ENCODE results near the gene ARHGAP31.

ARHGAP31 gene

DNA sequence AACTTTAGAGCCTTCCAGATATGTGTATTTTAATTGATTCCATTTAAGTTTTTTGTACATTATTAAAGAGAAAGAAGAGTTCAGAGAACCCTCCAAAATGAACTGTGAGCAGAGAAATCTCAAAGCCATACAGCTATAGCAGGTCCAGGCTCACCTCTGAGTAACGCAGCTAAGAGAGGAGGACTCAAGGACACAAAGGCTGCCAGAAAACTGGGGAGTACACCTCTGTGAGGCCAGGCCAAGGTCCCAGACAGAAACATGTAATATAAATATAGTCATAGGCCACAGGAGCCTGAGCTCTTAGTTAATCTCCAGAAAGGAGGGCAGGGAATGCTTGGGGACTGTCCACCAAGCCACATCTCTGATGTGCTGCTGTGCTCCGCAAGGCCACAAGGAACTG, 102.7 kb downstream of the ARHGAP31 start:
- no peak for DNase-seq

DNA sequence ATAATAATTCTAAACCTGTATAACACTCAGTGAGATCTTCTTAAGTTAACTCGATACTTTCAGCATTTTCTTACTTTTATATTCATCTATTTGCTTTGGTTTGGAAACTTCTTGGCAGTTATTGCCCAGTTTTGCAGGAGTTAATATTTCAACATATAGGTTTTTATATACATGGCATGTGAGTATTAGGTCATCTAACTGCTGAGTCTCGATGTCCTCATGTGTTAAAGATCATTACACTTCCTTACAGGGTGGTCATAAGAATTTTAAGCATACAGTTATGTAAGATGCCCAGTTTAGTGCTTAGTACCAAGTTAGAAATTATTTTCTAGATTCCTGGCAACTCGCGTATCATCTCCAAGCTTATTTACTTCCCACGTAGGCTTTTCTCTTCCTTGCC, 106.3 kb downstream of the ARHGAP31 start:
- no peak for DNase-seq

DNA sequence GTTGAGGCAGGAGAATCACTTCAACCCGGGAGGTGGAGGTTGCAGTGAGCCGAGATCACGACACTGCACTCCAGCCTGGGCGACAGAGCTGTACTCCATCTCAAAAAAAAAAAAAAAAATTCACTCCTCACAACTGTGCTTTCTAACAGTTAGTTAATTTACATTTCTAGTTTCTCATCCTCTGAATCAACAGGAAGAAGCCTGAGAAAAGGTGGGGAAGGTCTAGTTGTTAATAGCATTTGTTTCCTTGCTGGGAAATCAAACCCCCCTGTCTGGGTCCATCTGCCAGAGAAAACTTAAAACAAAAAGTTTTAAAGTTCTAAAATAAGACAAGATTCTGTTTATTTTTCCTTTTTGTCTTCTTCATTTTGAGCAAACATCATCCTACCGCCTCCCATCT, 106.9 kb downstream of the ARHGAP31 start:
- no peak for DNase-seq

DNA sequence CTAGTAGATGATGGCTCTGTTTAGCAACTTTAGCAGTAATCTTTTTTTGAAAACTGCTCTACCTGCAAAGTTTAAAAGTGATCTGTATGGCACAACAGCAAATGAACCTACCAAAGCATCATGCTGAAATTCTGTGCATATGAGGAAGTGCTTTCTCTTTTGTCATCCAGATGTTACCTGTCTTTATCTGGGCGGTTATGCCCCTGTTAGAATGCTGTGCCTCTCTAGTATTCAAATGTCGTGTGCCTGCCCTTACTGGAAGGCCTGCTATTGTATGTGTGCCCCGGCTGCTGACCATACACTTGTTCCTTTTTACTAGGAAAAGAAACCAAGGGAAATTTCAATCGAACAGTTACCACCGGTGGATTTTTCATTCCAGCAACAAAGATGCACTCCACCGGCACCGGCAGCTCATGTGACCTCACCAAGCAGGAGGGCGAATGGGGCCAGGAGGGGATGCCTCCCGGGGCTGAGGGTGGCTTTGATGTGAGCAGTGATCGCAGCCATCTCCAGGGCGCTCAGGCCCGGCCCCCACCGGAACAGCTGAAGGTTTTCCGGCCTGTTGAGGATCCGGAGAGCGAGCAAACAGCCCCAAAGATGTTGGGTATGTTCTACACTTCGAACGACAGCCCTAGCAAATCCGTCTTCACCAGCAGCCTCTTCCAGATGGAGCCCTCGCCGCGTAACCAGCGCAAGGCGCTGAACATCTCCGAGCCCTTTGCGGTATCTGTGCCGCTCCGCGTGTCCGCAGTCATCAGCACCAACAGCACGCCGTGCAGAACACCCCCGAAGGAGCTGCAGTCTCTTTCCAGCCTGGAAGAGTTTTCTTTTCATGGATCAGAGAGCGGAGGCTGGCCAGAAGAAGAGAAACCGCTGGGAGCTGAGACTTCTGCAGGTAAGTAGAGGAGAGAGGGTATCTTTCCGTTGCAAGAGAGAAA, 107.6 kb downstream of the ARHGAP31 start:
- no peak for DNase-seq

DNA sequence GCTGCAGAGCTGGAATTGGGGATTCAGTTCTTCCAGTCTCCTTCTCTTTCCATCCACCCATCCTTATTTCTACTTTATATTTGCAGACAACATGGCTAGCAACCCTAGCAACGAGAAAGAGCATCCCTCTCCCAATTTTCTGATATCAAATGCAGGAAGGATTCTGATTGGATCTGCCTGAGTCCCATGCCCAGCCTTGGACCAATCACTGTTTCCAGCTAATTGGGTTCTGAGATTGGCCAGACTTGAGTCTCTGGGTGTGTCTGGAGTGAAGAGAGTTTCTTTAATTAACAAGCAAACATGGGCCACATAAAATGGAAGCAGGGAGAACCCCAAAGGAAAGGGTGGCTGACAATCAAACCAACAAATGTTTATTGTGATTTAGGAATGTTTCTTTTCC, 108.6 kb downstream of the ARHGAP31 start:
- DNase-seq, result no peak

DNA sequence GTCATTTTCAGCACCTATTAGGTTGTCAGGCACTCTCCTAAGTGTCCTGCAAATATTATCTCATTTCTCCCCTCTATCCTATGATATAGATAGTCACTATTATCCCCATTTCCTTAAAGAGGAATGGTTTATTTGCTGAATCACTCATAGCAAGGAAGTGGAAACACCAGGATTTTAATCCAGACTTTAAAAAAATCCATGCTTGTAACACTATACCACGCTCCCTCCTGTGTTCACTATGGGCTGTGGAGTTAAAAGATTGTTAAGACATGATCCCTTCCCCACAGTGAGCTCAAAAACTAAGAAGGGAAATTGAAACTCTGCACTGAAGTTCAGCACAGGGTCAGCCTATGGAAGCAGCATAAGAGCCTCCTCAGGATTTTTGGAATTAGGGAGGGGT, 109.0 kb downstream of the ARHGAP31 start:
- no peak for DNase-seq

DNA sequence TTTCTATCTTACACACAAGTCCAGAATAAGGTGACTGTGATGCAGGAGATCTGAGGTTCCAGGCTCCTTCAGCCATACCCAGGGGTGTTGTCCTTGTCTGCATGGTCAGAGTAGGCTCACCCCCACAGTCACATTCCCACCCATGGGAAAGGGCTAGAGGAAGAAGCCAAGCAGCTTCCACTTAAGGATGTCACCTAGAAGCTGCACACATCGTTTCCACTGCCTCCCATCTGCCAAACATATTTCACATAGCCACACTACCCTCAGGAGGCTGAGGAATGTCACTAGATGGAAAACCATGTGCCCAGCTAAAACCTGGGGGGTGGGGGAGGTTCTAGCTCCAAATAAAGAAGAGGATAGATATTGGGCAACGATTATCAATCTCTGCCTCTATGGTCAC, 111.1 kb downstream of the ARHGAP31 start:
- DNase-seq, result no peak

DNA sequence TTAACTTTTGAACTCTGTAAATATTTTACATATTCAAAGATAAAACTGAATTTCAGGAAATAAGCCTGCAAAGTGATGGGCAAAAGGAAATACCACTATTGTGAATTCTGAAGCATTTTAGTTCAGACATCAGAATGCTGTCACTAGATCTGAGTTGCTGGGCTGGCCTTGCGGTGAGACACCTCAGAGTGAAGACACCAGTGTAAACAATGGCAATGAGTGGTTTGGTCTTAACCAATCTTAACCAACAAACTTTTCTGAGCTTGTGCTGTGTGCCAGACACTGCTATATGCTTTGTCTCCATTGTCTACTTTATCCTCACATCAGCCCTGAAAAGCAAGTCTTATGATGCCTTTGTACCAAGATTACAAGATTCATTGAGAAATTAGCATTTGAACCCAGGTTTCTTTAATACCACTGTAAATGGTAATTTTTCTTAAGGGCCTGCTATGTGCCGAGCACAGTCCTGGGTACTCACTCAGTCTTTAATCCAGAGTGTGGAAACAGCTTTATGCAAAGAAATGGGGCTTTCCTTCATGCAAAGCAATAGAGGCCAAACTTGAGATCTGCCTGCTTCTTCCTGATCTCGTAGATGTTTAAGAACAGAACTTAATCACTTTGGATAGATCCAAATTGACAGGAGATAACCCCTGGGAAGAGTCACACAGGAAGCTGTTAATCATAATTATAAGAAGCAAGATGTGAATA, 114.2 kb downstream of the ARHGAP31 start:
- DNase-seq, result no peak

DNA sequence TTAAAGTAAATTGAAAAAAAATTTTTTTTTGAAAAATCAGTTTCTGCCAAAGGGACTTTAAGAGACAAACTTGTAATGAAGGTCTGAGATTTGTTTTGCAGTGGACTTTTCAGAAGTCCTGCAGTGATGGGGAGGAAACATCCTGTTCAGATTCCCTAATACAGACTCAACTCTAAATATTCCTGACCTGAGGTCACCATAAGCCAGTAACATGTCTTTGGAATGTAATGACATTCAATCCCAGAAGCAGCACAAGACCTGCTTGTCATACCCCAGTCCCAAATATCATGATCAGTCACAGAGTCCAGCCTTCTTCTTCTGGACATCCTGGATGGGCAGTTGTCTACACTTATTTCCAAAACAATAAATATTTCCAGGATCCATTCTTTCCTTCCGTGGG, 115.7 kb downstream of the ARHGAP31 start:
- DNase-seq, result no peak

DNA sequence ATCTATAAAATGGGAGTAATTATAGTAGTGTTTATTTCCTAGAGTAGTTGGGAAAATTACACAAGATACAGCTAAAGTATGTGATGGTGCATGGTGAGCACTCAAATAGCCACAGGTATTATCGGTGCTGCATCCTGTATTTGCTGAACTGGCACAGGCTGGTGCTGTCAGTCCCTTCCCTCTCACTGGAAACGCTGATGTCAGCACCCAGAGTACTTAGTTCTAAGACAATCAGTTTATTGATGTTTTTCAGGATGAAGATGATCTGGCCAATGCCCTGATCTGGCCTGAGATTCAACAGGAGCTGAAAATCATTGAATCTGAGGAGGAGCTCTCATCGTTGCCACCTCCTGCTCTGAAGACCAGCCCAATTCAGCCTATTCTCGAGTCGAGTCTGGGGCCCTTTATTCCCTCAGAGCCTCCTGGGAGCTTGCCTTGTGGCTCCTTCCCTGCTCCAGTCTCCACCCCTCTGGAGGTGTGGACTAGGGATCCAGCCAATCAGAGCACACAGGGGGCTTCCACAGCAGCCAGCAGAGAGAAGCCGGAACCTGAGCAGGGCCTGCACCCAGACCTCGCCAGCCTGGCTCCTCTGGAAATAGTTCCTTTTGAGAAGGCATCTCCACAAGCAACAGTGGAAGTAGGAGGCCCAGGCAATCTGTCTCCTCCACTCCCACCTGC, 119.6 kb downstream of the ARHGAP31 start:
- DNase-seq, result no peak

DNA sequence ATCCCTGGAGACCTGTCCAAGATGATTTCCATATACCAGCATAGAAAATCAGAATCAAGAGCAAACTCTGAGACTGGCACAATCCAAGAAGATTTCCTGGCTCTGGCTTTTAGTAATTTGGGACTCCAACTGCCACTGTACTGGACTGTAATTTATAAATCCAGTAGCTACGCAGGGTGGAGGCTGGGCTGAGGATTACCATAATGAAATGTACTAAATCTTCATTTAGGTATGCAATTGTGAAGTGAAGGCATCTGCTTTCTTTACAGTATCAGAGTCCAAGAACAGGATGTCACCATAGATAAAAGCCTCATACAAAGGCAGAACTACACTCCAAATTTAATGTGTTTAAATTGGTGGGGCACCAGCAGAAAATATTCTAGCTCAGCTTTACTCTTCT, 122.7 kb downstream of the ARHGAP31 start:
- DNase-seq, result no peak

DNA sequence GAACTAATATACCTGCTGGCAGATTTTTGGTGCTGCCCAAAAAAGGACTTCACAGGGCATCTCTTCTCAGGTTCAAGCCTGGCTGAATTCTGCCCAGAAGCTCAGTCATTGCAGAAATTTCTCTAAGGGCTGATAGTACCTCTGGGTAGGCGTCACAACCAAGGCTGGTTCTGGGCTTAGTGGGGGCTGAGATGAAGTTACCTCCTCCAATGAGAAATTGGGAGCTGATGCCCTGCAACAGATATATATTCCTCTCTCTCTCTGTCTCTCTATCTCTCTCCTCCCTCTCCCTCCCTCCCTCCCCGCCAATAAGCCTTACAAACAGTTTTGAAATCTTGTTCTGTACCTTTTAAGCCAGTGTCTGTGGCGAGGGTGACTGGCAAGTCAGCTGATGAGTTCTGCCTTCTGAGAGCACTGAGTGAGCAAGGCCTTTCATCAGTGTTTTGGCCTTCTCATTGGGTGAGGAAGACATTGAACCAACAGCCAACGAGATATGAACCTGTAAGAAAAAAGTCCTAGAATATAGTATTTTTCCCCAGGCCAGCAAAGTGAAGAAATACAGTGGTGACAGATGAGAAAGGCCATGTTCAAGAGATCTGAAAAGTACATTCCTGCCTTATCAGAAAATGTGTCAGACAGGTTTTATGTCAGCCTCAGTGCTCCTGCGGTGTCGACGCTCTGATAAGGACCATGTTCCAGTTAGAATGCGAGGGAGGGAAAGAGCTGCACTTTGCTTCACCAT, 123.8 kb downstream of the ARHGAP31 start:
- no peak for DNase-seq

DNA sequence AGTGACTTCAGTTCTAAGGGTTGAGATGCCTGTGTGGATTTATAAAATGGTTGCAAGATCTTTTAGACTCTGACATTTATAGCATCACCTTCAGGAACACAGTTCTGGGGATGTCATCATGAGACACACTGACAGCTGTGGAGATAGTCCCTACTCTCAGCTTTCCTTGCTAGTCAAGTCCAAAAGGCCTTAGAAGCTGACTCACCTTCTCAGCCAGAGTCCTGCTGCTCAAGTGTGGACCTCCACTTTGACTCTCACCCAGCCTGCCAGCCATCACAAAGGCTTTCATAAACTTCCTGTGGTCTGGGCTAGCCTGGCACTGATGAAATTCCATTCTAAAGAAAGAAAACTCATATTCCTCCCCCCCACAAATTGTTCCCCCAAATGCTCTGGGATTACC, 124.5 kb downstream of the ARHGAP31 start:
- no peak for DNase-seq

DNA sequence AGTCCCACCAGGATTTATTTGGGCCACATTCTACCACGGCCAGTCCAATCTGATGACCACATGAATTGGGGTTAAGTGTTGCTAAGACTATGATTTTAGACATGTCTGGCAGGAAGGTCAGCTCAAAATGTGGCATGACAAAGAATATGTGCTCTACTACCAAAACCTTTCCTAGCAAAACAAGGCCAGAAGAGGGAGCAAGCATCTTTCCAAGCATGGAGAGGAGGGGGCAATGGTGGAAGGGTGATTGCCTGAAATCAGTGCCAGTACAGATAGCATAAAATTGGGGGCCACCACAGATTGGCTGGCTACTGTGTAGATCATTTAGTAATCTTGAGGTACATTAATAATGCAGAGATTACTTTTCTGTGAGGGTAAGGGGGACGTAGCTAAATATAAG, 126.0 kb downstream of the ARHGAP31 start:
- no peak for DNase-seq

DNA sequence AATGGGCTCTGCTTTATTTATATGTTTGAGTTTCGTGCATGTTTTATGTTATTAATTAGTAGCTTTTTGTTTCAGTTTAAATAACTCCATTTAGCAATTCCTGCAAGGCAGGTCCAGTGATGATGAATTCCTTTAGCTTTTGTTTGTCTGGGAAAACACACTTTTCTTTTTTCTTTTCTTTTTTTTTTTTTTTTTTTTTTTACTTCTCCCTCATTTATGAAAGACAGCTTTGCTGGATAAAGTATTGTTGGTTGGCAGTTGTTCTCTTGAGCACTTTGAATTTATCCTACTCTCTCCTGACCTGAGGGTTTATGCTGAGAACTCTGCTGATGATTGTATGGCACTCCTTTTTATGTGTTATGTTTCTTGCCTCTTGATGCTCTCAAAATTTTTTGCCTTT, 133.5 kb downstream of the ARHGAP31 start:
- no peak for DNase-seq

DNA sequence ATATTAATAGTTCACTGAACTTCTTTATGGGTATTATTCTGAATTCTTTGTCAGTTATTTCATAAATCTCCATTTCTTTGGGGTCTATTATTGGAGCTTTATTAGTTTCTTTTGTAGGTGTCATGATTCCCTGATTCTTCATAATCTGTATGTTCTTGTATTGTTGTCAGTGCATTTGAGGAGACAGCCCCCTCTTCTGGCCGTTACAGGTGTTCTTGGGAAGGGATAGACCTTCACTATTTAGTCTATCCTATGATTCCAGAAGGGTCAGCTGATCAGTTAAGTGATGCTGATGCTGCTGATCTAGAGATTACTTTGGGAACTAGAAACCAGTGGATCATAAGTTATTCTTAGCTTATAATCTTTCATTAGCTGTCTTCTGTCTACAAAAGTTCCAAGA, 134.4 kb downstream of the ARHGAP31 start:
- DNase-seq, result no peak

DNA sequence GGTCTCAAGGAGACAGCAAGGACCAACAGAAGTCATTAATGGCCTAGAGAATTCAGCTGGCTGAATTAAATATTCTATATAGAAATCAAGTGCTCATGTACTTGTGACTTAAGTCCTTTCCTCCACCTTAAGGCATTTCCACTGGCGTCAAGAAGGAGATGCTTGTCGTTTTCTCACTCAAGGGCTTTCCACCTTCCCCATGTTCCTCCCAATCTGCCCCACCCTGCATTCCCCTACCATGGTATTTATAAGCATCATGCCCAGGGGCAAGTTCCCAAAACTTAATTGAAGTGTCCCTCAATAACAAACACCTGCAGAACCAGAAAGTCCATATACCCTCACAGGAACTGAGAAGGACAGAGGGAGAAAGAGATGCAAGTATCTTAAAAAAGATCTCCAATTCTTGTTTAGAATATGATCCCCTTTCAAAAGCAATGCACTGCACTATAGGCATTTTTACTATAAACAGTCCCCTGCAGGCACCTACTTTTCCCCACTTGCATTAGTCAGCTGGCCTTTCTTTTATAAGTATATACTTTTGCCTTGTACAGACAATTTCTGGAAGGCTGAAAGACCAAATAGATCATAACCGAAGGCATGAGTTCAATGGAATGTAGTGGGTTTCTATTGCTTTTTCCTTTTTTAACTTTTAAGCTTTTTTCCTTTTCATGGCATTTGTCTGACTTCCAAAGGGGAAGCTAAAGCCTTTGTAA, 139.6 kb downstream of the ARHGAP31 start:
- DNase-seq, result no peak

DNA sequence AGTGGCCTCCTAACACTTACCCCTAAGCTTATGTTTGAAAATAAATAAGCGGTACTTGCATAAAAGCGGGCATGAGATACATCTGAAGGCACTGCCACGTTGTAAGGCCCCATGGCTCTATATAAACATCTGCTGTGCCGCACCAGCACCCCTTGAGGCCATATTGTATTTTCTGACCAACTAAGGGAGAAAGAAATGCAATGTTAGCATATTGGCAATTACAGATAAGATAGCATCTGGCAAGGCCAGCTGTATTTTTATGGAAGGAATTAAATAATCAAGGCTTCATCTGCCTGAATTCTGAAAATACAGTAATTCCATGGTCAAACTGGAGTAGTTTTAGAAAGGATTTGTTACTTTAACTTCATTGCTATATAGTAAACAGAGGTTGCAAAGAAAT, 140.5 kb downstream of the ARHGAP31 start:
- no peak for DNase-seq

DNA sequence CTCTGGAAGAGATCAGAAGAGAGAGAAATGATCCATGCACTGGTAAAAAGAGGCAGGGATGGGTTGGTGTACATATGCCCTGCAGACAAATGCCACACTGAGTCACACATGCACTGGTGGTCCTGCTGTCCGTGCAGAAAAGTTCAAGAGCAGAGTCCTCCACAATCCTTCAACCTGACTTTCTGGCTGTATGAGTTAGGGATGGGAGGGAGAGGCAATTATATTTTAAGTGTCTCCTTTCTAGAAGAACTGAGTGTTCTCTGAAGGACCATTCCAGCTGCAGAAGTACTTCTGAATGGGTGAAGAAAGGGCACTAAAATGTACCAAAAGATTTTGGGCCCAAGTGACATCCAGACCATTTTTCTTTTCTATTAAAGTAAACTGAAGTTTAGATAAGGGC, 142.8 kb downstream of the ARHGAP31 start:
- DNase-seq, result no peak

DNA sequence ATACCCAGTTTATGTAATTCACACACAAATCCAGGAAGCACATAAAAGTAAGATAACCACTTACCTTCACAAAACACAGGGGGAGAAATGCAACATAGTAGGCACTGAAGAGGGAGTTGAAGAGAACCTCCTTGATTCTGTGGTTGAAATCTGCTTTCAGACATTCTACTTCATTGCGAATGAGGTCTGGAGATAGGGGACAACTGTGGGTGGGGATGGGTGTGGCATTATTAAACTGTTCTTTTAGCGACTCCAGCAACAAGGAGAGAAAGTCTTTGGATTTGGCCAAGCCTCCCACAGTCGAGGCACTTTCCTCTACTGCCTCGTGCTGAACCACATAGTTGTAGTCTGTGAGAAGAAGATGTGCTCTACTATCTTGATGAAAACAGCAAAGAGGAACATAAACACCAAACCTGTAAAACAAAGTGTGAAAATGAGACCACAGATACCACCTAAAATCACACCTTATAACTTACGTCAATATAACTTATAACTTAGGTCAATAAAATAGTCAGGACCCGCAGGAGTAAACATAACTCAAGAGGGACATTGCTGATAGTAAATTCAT, 143.6 kb downstream of the ARHGAP31 start:
- DNase-seq, result no peak

DNA sequence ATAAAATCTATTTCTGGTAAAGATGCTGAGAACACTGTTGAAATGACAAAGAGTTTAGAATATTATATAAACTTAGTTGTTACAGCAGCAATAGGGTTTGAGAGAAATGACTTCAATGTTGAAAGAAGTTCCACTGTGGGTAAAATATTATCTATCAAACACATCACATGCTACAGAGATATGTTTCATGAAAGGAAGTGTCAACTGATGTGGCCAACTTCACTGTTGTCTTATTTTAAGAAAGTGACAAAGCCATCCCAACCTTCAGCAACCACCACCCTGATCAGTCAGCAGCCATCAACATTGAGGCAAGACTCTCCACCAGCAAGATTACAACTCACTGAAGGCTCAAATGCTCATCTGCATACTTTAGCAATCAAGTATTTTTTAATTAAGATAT, 149.0 kb downstream of the ARHGAP31 start:
- no peak for DNase-seq

DNA sequence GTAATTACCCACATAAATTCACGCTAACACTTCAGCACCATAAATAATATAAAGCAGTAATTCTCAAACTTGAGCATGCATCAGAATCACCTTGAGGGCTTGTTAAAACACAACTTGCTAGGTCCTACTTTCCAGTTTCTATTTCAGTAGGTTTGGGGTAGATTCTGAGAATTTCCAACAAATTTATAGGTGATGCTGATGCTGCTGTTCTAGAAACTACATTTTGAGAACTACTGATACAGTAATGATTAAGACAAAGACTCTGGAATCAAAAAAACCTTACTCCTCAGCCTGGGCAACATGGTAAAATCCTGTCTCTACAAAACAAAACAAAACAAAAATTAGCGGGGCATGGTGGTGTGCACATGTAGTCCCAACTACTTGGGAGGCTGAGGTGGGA, 150.4 kb downstream of the ARHGAP31 start:
- no peak for DNase-seq

All from CD4-positive, alpha-beta T cell treated with Interleukin-12 subunit alpha and Interleukin-12 subunit beta, for 1 hour (primary cell).